BLaER1 treated with 17β-estradiol and CSF1 and Interleukin-3, amounts not matched to agents 10 nM and 100 nM (cell line): ENCODE results near the gene FAM181A.

Source experiments
- H3K27ac ChIP-seq, 11 experiments: shearing (Covaris generic); formaldehyde crosslinking; 2 replicates each; pipeline ENCODE4 v1.8.1; 2022
- H3K27me3 ChIP-seq, 11 experiments: shearing (Covaris generic); formaldehyde crosslinking; 2 replicates each; pipeline ENCODE4 v1.8.1; 2022
- H3K36me3 ChIP-seq, 11 experiments: shearing (Covaris generic); formaldehyde crosslinking; 2 replicates each; pipeline ENCODE4 v1.8.1; 2022
- H3K4me1 ChIP-seq, 10 experiments: shearing (Covaris generic); formaldehyde crosslinking; 2 replicates each; pipeline ENCODE4 v1.8.1; 2022
- H3K4me2 ChIP-seq, 11 experiments: shearing (Covaris generic); formaldehyde crosslinking; 2 replicates each; pipeline ENCODE4 v1.8.1; 2022
- H3K4me3 ChIP-seq, 10 experiments: shearing (Covaris generic); formaldehyde crosslinking; 2 replicates each; pipeline ENCODE4 v1.8.1; 2022
- H3K9ac ChIP-seq, 11 experiments: shearing (Covaris generic); formaldehyde crosslinking; 2 replicates each; pipeline ENCODE4 v1.8.1; 2022
- H3K9me3 ChIP-seq, 11 experiments: shearing (Covaris generic); formaldehyde crosslinking; replicated peaks in 1 of 11; 2 replicates each; pipeline ENCODE4 v1.8.1; 2022
- H4K20me1 ChIP-seq, 11 experiments: shearing (Covaris generic); formaldehyde crosslinking; 2 replicates each; pipeline ENCODE4 v1.8.1; 2022
- Cebpa-rat ChIP-seq, 11 experiments: shearing (Covaris generic); IDR thresholded peaks; 2 replicates each; pipeline ENCODE4 v1.8.1; 2022

The FAM181A gene

GRCh38 chr14:93891756-93892504 lies 35.2 kb upstream of the FAM181A start:
- no peak for TF ChIP-seq Cebpa-rat (IDR thresholded peaks at IDR 0.05)
- Histone ChIP-seq H3K4me2 (no peak overlapping the region), H3K36me3 (no peaks in the 10 kb centered on the region), H3K4me3 (no peak overlapping the region), H3K4me1 (peaks cover 0 to 5% (median 0%) of the 10 kb centered on the region in 10 experiments; a peak in 3 of 20 replicates), H4K20me1 (no peaks in the 10 kb centered on the region; a peak in 1 of 22 replicates), H3K9ac (no peak overlapping the region), H3K27ac (no peak overlapping the region), H3K9me3 (no peaks in the 10 kb centered on the region), H3K27me3 (no peaks in the 10 kb centered on the region)

GRCh38 chr14:93892505-93892839 lies 34.7 kb upstream of the FAM181A start:
- no peak overlapping the region for H3K4me3 ChIP-seq
- H4K20me1 ChIP-seq: no peaks in the 10 kb centered on the region; a peak in 1 of 22 replicates
- peaks cover 0 to 5% (median under 1%) of the 10 kb centered on the region in 10 experiments; a peak in 7 of 20 replicates for H3K4me1 ChIP-seq
- H3K27me3 ChIP-seq: no peaks in the 10 kb centered on the region
- no peaks in the 10 kb centered on the region for H3K9me3 ChIP-seq
- no peak overlapping the region for H3K9ac ChIP-seq
- H3K4me2 ChIP-seq: no peak overlapping the region
- H3K27ac ChIP-seq: no peak overlapping the region
- H3K36me3 ChIP-seq: no peaks in the 10 kb centered on the region
- no peak for TF ChIP-seq Cebpa-rat (IDR thresholded peaks at IDR 0.05)

GRCh38 chr14:93892923-93893558 lies 34.1 kb upstream of the FAM181A start:
- no peak for TF ChIP-seq Cebpa-rat (IDR thresholded peaks at IDR 0.05)
- Histone ChIP-seq H3K27ac (no peak overlapping the region), H3K9ac (no peak overlapping the region), H3K4me3 (no peak overlapping the region), H3K9me3 (no peaks in the 10 kb centered on the region), H3K4me1 (peaks cover 0 to 10% (median 6%) of the 10 kb centered on the region in 10 experiments; a peak in 9 of 20 replicates), H3K4me2 (no peak overlapping the region), H4K20me1 (no peaks in the 10 kb centered on the region; a peak in 1 of 22 replicates), H3K36me3 (no peaks in the 10 kb centered on the region), H3K27me3 (no peaks in the 10 kb centered on the region; a peak in 1 of 22 replicates)

GRCh38 chr14:93893661-93894261 lies 33.4 kb upstream of the FAM181A start:
- H3K4me1 ChIP-seq: peaks cover 0 to 16% (median 8%) of the 10 kb centered on the region in 10 experiments; a peak in 9 of 20 replicates

GRCh38 chr14:93895023-93895604 lies 32.0 kb upstream of the FAM181A start:
- H3K4me2 ChIP-seq: no peak overlapping the region
- peaks cover 0 to 17% (median 8%) of the 10 kb centered on the region in 10 experiments; a peak in 9 of 20 replicates for H3K4me1 ChIP-seq
- H3K27me3 ChIP-seq: no peaks in the 10 kb centered on the region; a peak in 1 of 22 replicates
- H3K4me3 ChIP-seq: no peak overlapping the region
- peaks cover 0 to 2% (median 0%) of the 10 kb centered on the region in 11 experiments; a peak in 3 of 22 replicates for H3K9me3 ChIP-seq
- no peak overlapping the region for H3K27ac ChIP-seq
- no peaks in the 10 kb centered on the region for H3K36me3 ChIP-seq
- H3K9ac ChIP-seq: no peak overlapping the region
- H4K20me1 ChIP-seq: no peaks in the 10 kb centered on the region; a peak in 1 of 22 replicates
- no peak for TF ChIP-seq Cebpa-rat (IDR thresholded peaks at IDR 0.05)

More at GRCh38 chr14:93893661-93894261, 33.4 kb upstream of the FAM181A start:
- H3K27ac ChIP-seq: no peak overlapping the region
- H4K20me1 ChIP-seq: no peaks in the 10 kb centered on the region; a peak in 1 of 22 replicates
- no peaks in the 10 kb centered on the region for H3K9me3 ChIP-seq
- H3K4me3 ChIP-seq: no peak overlapping the region
- no peaks in the 10 kb centered on the region for H3K36me3 ChIP-seq
- H3K9ac ChIP-seq: no peak overlapping the region
- TF ChIP-seq Cebpa-rat (IDR thresholded peaks at IDR 0.05): no peak
- no peaks in the 10 kb centered on the region; a peak in 1 of 22 replicates for H3K27me3 ChIP-seq
- H3K4me2 ChIP-seq: no peak overlapping the region

- H3K27me3 ChIP-seq: no peaks in the 10 kb centered on the region; a peak in 1 of 22 replicates
- H3K27ac ChIP-seq: no peak overlapping the region
- H3K4me2 ChIP-seq: peak overlapping the region in 6 of 11 experiments; percentile 12 to 29 (median 20); a peak in 7 of 22 replicates
- no peaks in the 10 kb centered on the region; a peak in 1 of 22 replicates for H4K20me1 ChIP-seq
- H3K9ac ChIP-seq: no peak overlapping the region
- no peak for TF ChIP-seq Cebpa-rat (IDR thresholded peaks at IDR 0.05)
- no peak overlapping the region for H3K4me3 ChIP-seq
- peaks cover 0 to 17% (median 8%) of the 10 kb centered on the region in 10 experiments; a peak in 9 of 20 replicates for H3K4me1 ChIP-seq
- no peaks in the 10 kb centered on the region for H3K36me3 ChIP-seq
- H3K9me3 ChIP-seq: peaks cover 0 to 10% (median 0%) of the 10 kb centered on the region in 11 experiments; a peak in 8 of 22 replicates
Measured at GRCh38 chr14:93897476-93897845, 29.7 kb upstream of the FAM181A start.

- H3K9ac ChIP-seq: no peak overlapping the region
- no peak for TF ChIP-seq Cebpa-rat (IDR thresholded peaks at IDR 0.05)
- H3K4me2 ChIP-seq: peak overlapping the region in 6 of 11 experiments; percentile 11 to 29 (median 20); a peak in 7 of 22 replicates
- no peaks in the 10 kb centered on the region; a peak in 1 of 22 replicates for H4K20me1 ChIP-seq
- H3K27me3 ChIP-seq: no peaks in the 10 kb centered on the region; a peak in 1 of 22 replicates
- no peak overlapping the region for H3K4me3 ChIP-seq
- no peak overlapping the region for H3K27ac ChIP-seq
- no peaks in the 10 kb centered on the region for H3K36me3 ChIP-seq
- H3K9me3 ChIP-seq: peaks cover 0 to 10% (median 0%) of the 10 kb centered on the region in 11 experiments; a peak in 8 of 22 replicates
- H3K4me1 ChIP-seq: peaks cover 0 to 17% (median 8%) of the 10 kb centered on the region in 10 experiments; a peak in 9 of 20 replicates
Measured at GRCh38 chr14:93898081-93898611, 29.0 kb upstream of the FAM181A start.

GRCh38 chr14:93898731-93899130 lies 28.4 kb upstream of the FAM181A start:
- Histone ChIP-seq H3K4me2 (peak overlapping the region in 3 of 11 experiments; percentile 4 to 29 (median 11); a peak in 3 of 22 replicates), H3K9ac (no peak overlapping the region), H3K27me3 (no peaks in the 10 kb centered on the region; a peak in 1 of 22 replicates), H3K9me3 (peaks cover 0 to 10% (median 0%) of the 10 kb centered on the region in 11 experiments; a peak in 8 of 22 replicates), H4K20me1 (no peaks in the 10 kb centered on the region), H3K36me3 (no peaks in the 10 kb centered on the region), H3K4me3 (no peak overlapping the region), H3K27ac (no peak overlapping the region), H3K4me1 (peaks cover 0 to 17% (median 8%) of the 10 kb centered on the region in 10 experiments; a peak in 9 of 20 replicates)
- TF ChIP-seq Cebpa-rat (IDR thresholded peaks at IDR 0.05): no peak
